Keratinocyte (primary cell): ENCODE results near the gene DHX57. TPM values are rescaled to one million over a fixed set of nuclear protein-coding genes. Genes with fewer than 3 reads are reported as not detected.

Source experiments
- DNase-seq: peaks from one replicate; pipeline ENCODE4 v3.0.0-alpha.2; 2011; ENCODE audit warnings: low read depth, missing footprints, low spot score
- FAIRE-seq: peaks from 2 replicates; lab custom pipeline; 2011; peaks lifted over from hg19 to GRCh38; lab: Jason Lieb, UNC
- H2AFZ ChIP-seq: 2 replicates; pipeline ENCODE4 v1.6.0; 2012; ENCODE audit warnings: low read length, control low read depth, inconsistent platforms; ENCODE audit not compliant: control insufficient read depth
- H3K27ac ChIP-seq: 2 replicates; pipeline ENCODE4 v1.5.1; 2011; ENCODE audit warnings: low read length; ENCODE audit not compliant: control insufficient read depth, insufficient read depth
- H3K27me3 ChIP-seq: 3 replicates; pipeline ENCODE4 v1.6.0; 2011; ENCODE audit warnings: low read length; ENCODE audit not compliant: control insufficient read depth, insufficient read depth; ENCODE audit errors: extremely low read depth
- H3K36me3 ChIP-seq, 2 experiments: 2 replicates in 1 of 2; 3 replicates in 1 of 2; pipeline ENCODE4 v1.5.1; 2011; ENCODE audit warnings: low read length in 2 of 2, mild to moderate bottlenecking in 1 of 2; ENCODE audit not compliant: control insufficient read depth in 2 of 2, insufficient read depth in 2 of 2; ENCODE audit errors: extremely low read depth in 1 of 2
- H3K4me1 ChIP-seq: 3 replicates; pipeline ENCODE4 v1.5.1; 2011; ENCODE audit warnings: low read length; ENCODE audit not compliant: control insufficient read depth, insufficient read depth; ENCODE audit errors: extremely low read depth
- H3K4me2 ChIP-seq: 3 replicates; pipeline ENCODE4 v1.6.0; 2011; ENCODE audit warnings: low read depth, low read length; ENCODE audit not compliant: control insufficient read depth, insufficient read depth; ENCODE audit errors: extremely low read depth
- H3K4me3 ChIP-seq, 3 experiments: fragments of 200-600 bp in 1 of 3; sonication (generic) in 1 of 3; 2 replicates in 2 of 3; 3 replicates in 1 of 3; pipeline ENCODE4 v1.5.1; 2011 to 2016; ENCODE audit warnings: low read length in 3 of 3, mild to moderate bottlenecking in 3 of 3, control low read depth in 2 of 3, inconsistent platforms in 1 of 3, low read depth in 1 of 3, mixed read lengths in 1 of 3, mixed run types in 1 of 3, moderate library complexity in 1 of 3; ENCODE audit not compliant: control insufficient read depth in 2 of 3, insufficient read depth in 2 of 3; ENCODE audit errors: extremely low read depth in 1 of 3
- H3K79me2 ChIP-seq: 2 replicates; pipeline ENCODE4 v1.6.0; 2012; ENCODE audit warnings: low read length; ENCODE audit not compliant: control insufficient read depth, insufficient read depth
- H3K9ac ChIP-seq: 3 replicates; pipeline ENCODE4 v1.6.0; 2011; ENCODE audit warnings: low read length; ENCODE audit not compliant: control insufficient read depth, insufficient read depth; ENCODE audit errors: extremely low read depth
- H3K9me1 ChIP-seq: 3 replicates; pipeline ENCODE4 v1.6.0; 2011; ENCODE audit warnings: low read length; ENCODE audit not compliant: control insufficient read depth, insufficient read depth; ENCODE audit errors: extremely low read depth
- H3K9me3 ChIP-seq: 2 replicates; pipeline ENCODE4 v1.5.1; 2012; ENCODE audit warnings: low read depth, low read length; ENCODE audit not compliant: control insufficient read depth
- H4K20me1 ChIP-seq: 3 replicates; pipeline ENCODE4 v1.6.0; 2011; ENCODE audit warnings: low read length; ENCODE audit not compliant: control insufficient read depth, insufficient read depth; ENCODE audit errors: extremely low read depth
- EZH2 ChIP-seq: IDR thresholded peaks from one replicate; pipeline ENCODE4 v1.6.1; 2012; ENCODE audit warnings: inconsistent platforms, mild to moderate bottlenecking, low read length, moderate library complexity
- dilution Hi-C: fragments of 300-500 bp; cut with MboI; formaldehyde crosslinking; loops from one replicate; pipeline ENCODE4 v1.7.0; 2020; ENCODE audit warnings: low sequenced_read_pairs; ENCODE audit not compliant: extremely low pct_ligation_motif_present
- polyA plus RNA-seq, 5 experiments: library from polyadenylated mRNA; depleted of rRNA in 3 of 5; stranded (reverse) in 3 of 5; stranded (forward) in 1 of 5; unstranded in 1 of 5; fragments of >200 nt; gene quantifications; 1 replicate in 1 of 5; 2 replicates in 3 of 5; 3 replicates in 1 of 5; pipeline versions ENCODE4 v1.2.1 to v1.2.3, GENCODE V29; 2011 to 2012; ENCODE audit warnings: missing spikeins in 2 of 5, low read depth in 1 of 5, low replicate concordance in 1 of 5
- TF ChIP-seq, protein P1 (sequence below), 3 experiments: IDR thresholded peaks in 1 of 3; conservative IDR thresholded peaks in 1 of 3; optimal IDR thresholded peaks in 1 of 3; 2 replicates in 2 of 3; 3 replicates in 1 of 3; pipeline versions ENCODE3 to v1.5.1; 2011; ENCODE audit warnings: low read length in 3 of 3, mild to moderate bottlenecking in 3 of 3, moderate library complexity in 2 of 3, control low read depth in 1 of 3, inconsistent platforms in 1 of 3; ENCODE audit not compliant: insufficient read depth in 2 of 3; ENCODE audit errors: extremely low read depth in 1 of 3

The DHX57 gene
- polyA plus RNA-seq, 1 donor (not counting 4 experiments of a cell fraction or from before 2014, with no cell fraction given): 19.0 TPM

DNA sequence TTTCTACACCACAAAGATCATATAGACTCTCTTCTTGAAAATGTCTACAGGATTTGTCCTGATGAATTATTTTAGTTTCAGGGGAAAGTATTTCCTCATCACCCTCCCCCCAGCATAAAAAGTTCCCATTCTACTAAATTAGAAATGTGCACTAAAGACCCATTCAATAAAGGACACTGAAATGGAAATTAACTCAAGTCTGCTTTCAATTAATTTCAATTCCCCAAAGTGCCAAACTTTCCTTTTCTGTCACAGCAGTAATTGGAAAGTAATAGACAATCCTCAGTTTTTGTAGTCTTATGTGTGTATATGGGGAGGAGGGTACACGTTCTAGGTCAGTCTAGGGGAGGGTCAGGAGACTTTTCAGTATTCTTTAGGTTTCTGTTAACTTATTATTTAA is 35.5 kb upstream of the DHX57 start:
- dilution Hi-C loops: no loop called here

DNA sequence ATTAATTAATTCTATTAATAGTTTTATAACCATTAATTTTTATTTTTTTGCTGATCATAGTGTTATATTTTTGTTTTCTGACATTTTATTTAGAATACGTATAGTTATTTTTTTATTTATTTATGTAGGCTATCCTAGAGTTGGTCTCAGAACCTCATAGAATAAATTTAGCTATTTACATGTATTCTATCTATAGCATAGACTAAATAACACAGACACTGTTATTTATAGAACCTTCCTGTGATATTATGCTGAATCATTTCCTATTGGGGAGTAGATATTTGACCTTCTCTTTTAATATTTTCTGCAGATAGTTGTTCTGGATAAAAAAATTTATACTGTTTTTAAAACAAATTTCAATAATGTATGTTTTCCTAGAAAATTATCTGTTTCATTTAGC is 34.1 kb upstream of the DHX57 start:
- TF ChIP-seq, protein P1, sequence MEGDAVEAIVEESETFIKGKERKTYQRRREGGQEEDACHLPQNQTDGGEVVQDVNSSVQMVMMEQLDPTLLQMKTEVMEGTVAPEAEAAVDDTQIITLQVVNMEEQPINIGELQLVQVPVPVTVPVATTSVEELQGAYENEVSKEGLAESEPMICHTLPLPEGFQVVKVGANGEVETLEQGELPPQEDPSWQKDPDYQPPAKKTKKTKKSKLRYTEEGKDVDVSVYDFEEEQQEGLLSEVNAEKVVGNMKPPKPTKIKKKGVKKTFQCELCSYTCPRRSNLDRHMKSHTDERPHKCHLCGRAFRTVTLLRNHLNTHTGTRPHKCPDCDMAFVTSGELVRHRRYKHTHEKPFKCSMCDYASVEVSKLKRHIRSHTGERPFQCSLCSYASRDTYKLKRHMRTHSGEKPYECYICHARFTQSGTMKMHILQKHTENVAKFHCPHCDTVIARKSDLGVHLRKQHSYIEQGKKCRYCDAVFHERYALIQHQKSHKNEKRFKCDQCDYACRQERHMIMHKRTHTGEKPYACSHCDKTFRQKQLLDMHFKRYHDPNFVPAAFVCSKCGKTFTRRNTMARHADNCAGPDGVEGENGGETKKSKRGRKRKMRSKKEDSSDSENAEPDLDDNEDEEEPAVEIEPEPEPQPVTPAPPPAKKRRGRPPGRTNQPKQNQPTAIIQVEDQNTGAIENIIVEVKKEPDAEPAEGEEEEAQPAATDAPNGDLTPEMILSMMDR (optimal IDR thresholded peaks at IDR 0.05 in 1 of 3, IDR thresholded peaks at IDR 0.05 in 1 of 3, conservative IDR thresholded peaks at IDR 0.05 in 1 of 3; ENCODE audit: extremely low read depth in 1 of 3, insufficient read depth in 2 of 3, low read length in 3 of 3): no peak
- no peak for TF ChIP-seq EZH2
- no peak overlapping the region for H3K9ac ChIP-seq
- H3K9me1 ChIP-seq: no peaks in the 10 kb centered on the region
- H3K4me3 ChIP-seq: no peak overlapping the region
- no peak overlapping the region for H3K4me2 ChIP-seq
- no peaks in the 10 kb centered on the region for H3K9me3 ChIP-seq
- no peak overlapping the region for H2AFZ ChIP-seq
- dilution Hi-C loops: no loop called here
- peaks cover 14% of the 10 kb centered on the region for H3K4me1 ChIP-seq
- no peaks in the 10 kb centered on the region for H4K20me1 ChIP-seq
- H3K27ac ChIP-seq: no peak overlapping the region
- H3K79me2 ChIP-seq: no peaks in the 10 kb centered on the region
- FAIRE-seq: no peak
- no peaks in the 10 kb centered on the region for H3K36me3 ChIP-seq
- H3K27me3 ChIP-seq: no peaks in the 10 kb centered on the region
- no peak for DNase-seq

More for the DNA sequence above, 35.5 kb upstream of the DHX57 start:
- peaks cover 8% of the 10 kb centered on the region for H3K4me1 ChIP-seq
- H2AFZ ChIP-seq: no peak overlapping the region
- DNase-seq: no peak
- no peaks in the 10 kb centered on the region for H4K20me1 ChIP-seq
- FAIRE-seq: no peak
- H3K27me3 ChIP-seq: no peaks in the 10 kb centered on the region
- no peaks in the 10 kb centered on the region for H3K36me3 ChIP-seq
- H3K79me2 ChIP-seq: no peaks in the 10 kb centered on the region
- H3K9ac ChIP-seq: no peak overlapping the region
- no peaks in the 10 kb centered on the region for H3K9me1 ChIP-seq
- no peaks in the 10 kb centered on the region for H3K9me3 ChIP-seq
- no peak overlapping the region for H3K4me2 ChIP-seq
- TF ChIP-seq, protein P1 (optimal IDR thresholded peaks at IDR 0.05 in 1 of 3, IDR thresholded peaks at IDR 0.05 in 1 of 3, conservative IDR thresholded peaks at IDR 0.05 in 1 of 3; ENCODE audit: extremely low read depth in 1 of 3, insufficient read depth in 2 of 3, low read length in 3 of 3): no peak
- TF ChIP-seq EZH2: no peak
- H3K4me3 ChIP-seq: no peak overlapping the region
- H3K27ac ChIP-seq: no peak overlapping the region
